ENCODE results near the gene LRRC71.

DNA sequence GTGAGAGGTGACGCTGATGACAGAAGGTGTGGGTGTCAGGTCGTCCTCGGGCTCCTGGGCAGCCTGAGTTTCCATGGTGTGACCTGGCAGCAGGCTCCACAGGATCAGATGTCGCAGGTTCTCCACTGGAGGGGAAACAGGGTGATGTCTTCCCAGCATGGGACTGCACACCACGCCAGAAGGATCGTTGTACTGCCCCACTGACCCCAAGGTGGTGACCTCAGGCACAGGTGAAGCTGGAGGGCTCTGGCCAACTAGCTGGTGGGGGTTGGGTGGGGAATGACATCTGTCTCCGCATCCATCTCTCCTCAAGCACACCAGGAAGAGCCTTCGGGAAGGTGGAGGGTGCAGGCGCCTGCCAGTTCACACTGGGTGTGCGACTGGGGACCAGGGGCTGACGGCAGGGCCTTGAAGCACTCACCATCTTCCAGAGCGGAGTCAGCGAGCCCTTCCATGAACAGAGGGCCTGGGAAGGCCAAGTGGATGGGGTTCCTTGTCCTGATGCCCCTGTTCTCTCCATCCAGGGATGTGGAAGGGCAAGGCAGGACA, 19.4 kb downstream of the LRRC71 start:
- no peak for TF ChIP-seq CTCF (IDR thresholded peaks at IDR 0.05; ENCODE audit: borderline replicate concordance, extremely low read depth, low read length, poor library complexity, severe bottlenecking)
- no peak for TF ChIP-seq EZH2 (IDR thresholded peaks at IDR 0.05; ENCODE audit: borderline replicate concordance, low read depth, low read length, severe bottlenecking)
